HL-60 (cell line): ENCODE results near the gene DCC.

ENCODE experiments used
- GABPA ChIP-seq: IDR thresholded peaks from 2 replicates; pipeline ENCODE4 v1.6.1; 2012; ENCODE audit warnings: low read depth
- POLR2AphosphoS5 ChIP-seq: IDR thresholded peaks from 2 replicates; pipeline ENCODE4 v1.6.1; 2012; ENCODE audit warnings: low read depth
- SPI1 ChIP-seq: IDR thresholded peaks from 2 replicates; pipeline ENCODE4 v1.6.1; 2012; ENCODE audit warnings: low read depth, mild to moderate bottlenecking, borderline replicate concordance
- TF ChIP-seq, protein P1 (sequence below): IDR thresholded peaks from one replicate; pipeline ENCODE4 v1.5.1; 2011; ENCODE audit warnings: low read length, control low read depth, inconsistent platforms; ENCODE audit not compliant: insufficient read depth
- TF ChIP-seq, protein P2 (sequence below): IDR thresholded peaks from 2 replicates; pipeline ENCODE4 v1.6.1; 2012; ENCODE audit warnings: low read depth; ENCODE audit not compliant: insufficient replicate concordance

DNA sequence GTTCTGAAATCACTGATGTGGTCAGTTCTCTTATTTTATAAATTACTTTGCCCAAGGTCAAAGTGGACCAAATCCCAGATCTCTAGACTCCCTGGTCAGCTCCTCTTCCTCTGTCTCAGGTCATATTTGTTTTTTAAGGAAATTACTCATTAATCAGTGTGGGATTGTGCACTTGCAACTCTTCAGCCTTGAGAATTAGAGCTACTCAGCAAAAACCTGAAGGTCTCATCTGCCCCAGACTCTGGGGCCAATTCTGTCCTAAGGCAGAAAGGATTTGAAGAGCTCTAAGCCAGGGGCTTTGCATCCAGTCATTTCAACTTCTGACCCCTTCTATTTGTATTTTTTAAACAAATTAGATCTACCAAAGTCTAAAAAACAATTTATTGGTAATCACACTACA is 17.7 kb upstream of the DCC start:
- TF ChIP-seq, protein P1, sequence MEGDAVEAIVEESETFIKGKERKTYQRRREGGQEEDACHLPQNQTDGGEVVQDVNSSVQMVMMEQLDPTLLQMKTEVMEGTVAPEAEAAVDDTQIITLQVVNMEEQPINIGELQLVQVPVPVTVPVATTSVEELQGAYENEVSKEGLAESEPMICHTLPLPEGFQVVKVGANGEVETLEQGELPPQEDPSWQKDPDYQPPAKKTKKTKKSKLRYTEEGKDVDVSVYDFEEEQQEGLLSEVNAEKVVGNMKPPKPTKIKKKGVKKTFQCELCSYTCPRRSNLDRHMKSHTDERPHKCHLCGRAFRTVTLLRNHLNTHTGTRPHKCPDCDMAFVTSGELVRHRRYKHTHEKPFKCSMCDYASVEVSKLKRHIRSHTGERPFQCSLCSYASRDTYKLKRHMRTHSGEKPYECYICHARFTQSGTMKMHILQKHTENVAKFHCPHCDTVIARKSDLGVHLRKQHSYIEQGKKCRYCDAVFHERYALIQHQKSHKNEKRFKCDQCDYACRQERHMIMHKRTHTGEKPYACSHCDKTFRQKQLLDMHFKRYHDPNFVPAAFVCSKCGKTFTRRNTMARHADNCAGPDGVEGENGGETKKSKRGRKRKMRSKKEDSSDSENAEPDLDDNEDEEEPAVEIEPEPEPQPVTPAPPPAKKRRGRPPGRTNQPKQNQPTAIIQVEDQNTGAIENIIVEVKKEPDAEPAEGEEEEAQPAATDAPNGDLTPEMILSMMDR: no peak
- TF ChIP-seq POLR2AphosphoS5 (no peak), SPI1 (no peak), GABPA (no peak)
- TF ChIP-seq, protein P2, sequence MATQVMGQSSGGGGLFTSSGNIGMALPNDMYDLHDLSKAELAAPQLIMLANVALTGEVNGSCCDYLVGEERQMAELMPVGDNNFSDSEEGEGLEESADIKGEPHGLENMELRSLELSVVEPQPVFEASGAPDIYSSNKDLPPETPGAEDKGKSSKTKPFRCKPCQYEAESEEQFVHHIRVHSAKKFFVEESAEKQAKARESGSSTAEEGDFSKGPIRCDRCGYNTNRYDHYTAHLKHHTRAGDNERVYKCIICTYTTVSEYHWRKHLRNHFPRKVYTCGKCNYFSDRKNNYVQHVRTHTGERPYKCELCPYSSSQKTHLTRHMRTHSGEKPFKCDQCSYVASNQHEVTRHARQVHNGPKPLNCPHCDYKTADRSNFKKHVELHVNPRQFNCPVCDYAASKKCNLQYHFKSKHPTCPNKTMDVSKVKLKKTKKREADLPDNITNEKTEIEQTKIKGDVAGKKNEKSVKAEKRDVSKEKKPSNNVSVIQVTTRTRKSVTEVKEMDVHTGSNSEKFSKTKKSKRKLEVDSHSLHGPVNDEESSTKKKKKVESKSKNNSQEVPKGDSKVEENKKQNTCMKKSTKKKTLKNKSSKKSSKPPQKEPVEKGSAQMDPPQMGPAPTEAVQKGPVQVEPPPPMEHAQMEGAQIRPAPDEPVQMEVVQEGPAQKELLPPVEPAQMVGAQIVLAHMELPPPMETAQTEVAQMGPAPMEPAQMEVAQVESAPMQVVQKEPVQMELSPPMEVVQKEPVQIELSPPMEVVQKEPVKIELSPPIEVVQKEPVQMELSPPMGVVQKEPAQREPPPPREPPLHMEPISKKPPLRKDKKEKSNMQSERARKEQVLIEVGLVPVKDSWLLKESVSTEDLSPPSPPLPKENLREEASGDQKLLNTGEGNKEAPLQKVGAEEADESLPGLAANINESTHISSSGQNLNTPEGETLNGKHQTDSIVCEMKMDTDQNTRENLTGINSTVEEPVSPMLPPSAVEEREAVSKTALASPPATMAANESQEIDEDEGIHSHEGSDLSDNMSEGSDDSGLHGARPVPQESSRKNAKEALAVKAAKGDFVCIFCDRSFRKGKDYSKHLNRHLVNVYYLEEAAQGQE: no peak
